NCI-H1092 treated with DMSO at 0.1 percent for 48 hours (cell line): ENCODE data around the gene PRSS22.
A peak's percentile ranks its signal among the peaks of the same experiment; 100 is the strongest.

Source experiments
- DNase-seq: peaks from one replicate; lab custom pipeline; 2025; lab: John Stamatoyannopoulos, UW

The PRSS22 gene

GRCh38 chr16:2881783-2882649 lies 24.0 kb upstream of the PRSS22 start:
- peak; percentile 51 for DNase-seq

DNA sequence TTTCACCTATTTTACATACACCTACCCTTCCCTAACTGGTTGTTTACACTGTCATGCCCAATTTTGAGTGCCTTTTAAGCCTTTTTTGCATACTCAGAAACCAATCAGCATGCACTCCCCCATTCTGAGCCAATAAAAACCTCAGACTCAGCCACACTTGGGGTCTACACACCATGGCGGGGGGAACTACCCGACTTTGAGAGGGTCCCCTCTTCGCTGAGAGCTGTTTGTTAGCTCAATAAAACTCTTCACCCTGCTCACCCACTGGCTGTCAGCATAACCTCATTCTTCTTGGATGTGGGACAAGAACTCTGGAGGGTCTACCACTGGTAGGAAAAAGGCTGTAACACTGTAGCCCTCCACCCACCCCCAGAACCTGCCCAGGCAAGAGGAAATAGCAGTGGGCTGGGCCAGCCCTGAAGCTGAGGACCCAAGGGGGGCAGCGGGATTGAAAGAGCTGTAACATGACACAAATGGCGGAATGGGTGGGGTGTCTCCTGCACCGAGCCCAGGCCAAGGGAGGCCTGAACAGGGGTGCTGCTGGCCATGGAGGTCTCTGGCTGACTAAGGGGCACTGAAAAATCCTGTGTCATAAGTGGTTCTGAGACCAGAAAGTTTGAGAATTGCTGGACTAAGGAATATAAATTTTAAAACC lies 22.0 kb upstream of the PRSS22 start:
- no peak for DNase-seq

GRCh38 chr16:2874912-2875362 lies 17.0 kb upstream of the PRSS22 start:
- DNase-seq = peak; percentile 77

DNA sequence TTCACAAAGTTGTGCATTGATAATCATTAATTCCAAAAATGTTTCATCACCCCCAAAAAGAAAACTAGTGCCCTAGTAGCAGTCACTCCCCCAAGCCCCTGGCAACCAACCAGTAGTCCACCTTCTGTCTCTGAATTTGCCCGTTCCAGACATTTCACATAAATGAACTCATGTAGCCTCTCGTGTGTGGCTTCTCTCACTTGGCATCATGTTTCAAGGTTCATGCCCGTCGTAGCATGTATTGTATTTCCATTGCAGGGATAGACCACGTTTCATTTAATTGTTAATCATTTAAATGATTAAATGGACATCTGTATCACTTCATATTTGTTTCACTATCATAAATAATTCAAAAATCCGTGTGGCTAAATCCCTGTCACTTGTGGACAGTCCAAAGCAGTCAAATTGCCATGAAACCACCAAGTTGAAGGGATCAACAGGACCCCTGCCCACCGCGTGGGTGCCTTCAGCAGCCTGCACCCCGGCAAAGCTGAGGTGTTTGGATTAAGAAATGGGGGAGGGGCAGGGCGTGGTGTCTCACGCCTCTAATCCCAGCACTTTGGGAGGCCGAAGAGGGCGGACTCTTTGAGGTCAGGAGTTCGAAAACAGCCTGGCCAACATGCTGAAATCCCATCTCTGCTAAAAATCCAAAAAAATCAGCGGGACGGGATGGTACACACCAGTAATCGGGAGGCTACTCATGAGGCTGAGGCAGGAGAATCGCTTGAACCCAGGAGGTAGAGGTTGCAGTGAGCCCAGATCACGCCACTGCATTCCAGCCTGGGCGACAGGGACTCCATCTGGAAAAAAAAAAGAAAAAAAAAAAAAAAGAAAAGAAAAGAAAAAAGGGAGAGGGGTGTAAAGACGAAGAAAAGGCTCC lies 16.3 kb upstream of the PRSS22 start:
- no peak for DNase-seq

GRCh38 chr16:2871926-2872325 lies 14.0 kb upstream of the PRSS22 start:
- DNase-seq = no peak

GRCh38 chr16:2867987-2868789 lies 10.2 kb upstream of the PRSS22 start:
- DNase-seq = peak; percentile 90

GRCh38 chr16:2867661-2867986 lies 9.7 kb upstream of the PRSS22 start:
- DNase-seq = no peak

DNA sequence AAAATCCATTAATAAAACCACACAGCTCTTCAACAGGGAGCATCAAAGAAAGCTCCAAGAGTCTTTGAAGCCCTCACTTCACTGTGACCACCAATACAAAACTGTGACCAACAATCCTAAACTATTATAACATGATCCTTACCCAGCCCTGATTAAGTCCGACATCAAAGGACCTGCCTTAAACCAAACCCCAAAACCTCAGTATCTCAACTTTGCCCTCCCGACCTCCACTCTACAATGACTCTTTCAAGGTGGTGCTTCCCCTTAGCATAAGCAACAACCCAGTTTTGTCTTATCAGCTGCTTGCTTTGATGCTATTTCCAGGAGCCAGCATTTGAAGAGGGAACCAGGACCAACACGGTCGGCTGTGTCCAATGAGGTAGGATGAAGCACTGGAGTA lies 8.5 kb upstream of the PRSS22 start:
- DNase-seq = no peak

GRCh38 chr16:2865651-2866050 lies 7.7 kb upstream of the PRSS22 start:
- DNase-seq = no peak

- DNase-seq = no peak
These were observed 3.0 kb upstream of the PRSS22 start for GRCh38 chr16:2860826-2861567.

DNA sequence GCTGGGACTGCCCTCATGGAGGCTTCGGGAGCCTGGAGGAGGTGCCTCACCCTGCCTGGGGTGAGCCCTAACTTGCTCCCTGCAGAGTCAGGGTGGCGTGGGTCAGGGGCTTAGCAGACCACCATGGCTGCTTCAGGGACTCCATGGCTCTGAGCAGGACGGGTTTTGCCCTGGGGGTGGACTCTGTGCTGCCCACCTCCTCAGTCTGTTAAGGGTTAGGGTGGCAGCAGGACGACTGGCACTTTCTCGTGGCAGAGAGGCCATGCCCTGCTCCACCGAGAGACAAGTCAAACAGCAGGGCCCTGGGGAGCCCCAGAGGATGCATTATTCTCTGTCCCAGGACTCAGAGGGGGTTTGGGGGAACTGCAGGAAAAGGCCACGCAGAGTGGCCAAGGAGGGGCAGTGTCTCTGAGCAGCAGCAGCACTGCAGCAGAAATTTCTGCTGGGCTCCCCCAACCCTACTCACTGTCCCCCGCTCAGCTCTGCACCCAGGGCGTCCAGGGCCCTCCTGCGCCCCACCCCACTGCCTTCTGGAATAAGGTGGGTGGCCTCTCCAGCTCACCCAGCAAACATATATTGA lies 1.8 kb upstream of the PRSS22 start:
- DNase-seq = no peak

DNA sequence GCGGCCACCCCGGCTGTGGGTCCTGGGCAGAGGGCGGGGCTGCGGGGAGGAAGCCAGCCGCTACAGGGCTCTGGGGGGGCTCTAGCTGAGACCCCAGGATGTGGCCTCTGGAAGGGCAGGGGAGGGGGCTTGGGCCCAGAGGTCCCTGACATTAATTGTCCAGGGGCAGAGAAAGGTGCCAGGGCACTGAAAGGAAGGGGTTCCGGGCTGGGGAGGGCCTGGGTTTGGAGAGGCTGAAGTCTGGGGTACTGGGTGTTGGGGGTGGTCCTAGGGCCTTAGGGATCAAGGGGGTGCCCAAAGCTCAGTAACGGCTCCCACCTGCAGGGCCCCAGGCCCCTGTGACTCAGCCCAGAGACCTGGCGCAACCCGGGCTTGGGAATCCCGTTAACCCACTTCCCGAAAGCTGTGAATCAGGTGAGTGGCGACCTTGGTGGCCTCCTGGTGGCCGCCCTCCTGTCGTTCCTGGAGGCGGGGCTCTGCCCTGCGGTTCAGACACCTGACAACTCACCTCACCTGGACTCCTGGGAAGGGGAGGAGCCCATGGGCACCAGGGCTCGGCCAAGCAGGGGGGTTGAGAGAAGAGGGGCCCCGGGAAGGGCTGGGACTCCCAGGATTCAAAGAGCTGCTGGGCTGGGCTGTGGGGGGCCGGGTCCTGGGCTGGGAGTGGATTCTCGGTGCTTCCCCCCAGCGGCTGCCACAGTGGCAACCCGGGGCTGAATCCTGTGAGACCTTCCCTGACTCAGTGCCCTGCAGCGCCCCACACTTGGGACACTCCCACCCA lies 465 bp upstream of the PRSS22 start:
- no peak for DNase-seq

- no peak for DNase-seq
These were observed 1.1 kb downstream of the PRSS22 start for GRCh38 chr16:2856686-2857450.

DNA sequence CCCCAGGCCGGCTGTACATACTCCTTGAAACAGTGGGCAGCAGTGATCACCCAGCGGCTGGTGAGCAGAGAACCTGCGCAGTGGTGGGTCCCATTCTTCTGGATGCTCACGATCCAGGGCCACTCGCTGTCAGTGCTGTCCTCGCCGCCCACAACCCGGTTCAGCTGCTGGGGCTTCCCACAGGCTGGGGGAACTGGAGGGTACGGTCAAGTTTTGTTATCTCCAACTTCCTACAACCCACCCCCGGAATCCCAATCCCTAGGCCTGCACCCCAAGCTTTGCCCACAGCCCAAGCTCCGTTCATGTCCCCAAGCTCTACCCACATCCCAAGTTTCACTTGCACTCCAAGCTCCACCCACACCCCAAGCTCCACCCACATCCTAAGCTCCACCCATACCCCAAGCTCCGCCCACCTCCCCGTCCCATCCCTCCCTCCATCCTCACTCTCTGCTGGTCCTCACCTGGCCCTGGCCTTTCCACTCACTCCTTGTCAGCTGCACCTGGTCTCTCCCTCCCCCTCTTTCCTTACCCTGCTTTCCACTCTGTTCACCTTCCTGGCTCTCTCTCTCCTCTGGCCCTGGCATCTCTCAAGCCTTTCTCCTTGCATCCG lies 1.8 kb downstream of the PRSS22 start:
- DNase-seq = no peak

DNA sequence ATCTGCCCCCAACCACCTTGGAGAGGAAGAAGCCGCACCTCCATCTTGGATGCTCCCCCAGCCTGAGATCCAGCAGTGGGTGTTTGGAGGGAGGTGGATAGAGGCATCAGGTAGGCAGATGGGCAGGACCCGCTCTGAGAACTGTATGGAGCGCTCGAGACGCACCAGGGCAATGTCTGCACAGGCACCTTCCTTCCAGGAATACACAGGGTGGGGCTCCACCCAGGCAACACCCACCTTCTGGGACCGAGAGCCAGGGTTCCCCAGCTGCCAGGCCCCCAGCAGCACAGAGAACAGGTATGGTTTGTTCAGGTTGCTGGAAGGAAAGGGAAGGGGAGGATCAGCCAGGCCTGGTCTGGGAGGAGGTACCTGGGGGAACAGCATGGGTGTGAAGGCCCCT lies 2.4 kb downstream of the PRSS22 start:
- no peak for DNase-seq

- DNase-seq = no peak
These were observed 3.2 kb downstream of the PRSS22 start for GRCh38 chr16:2854700-2855309.

- no peak for DNase-seq
These were observed 4.4 kb downstream of the PRSS22 start for GRCh38 chr16:2853531-2854073.
